ENCODE results near the gene EFCAB8. TPM values are rescaled to one million over a fixed set of nuclear protein-coding genes. Genes with fewer than 3 reads are reported as not detected.

Gene EFCAB8
- total RNA-seq, 1 experiment from 2014 or later: 1.8 TPM

DNA sequence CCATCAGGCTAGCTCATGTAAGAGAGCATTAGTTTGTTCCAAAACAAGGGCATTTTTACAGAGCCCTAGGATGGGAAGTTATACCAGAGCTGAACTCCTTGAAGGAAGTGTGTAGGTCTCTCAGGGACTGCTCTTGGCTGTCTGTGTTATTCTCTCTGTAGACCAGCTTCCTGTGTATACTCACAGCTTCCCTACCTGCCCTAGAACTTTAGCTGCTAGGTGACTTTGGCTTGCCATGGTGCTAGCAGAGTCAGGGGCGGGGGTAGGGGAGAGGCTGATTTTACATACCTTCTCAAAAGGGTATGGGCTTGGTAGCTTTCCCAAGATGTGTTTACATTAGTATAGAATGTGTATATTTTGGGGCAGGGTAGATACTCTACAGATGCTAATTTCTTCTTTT is 21.6 kb upstream of the EFCAB8 start:
- H3K27me3 ChIP-seq (replicated peaks; ENCODE audit: control insufficient read depth, insufficient read depth, low read length): no peaks in the 10 kb centered on the region
- H3K36me3 Mint-ChIP-seq (ENCODE audit: insufficient read depth, unreplicated experiment): peaks cover 100% of the 10 kb centered on the region
- POLR2A ChIA-PET: no interaction called here
- DNase-seq: peak in 1 of 2 experiments; percentile 26
- BruUV-seq (replicated peaks): no TSS peak
- H3K27me3 Mint-ChIP-seq (ENCODE audit: insufficient read depth, unreplicated experiment): no peaks in the 10 kb centered on the region
- TF ChIP-seq, protein P1, sequence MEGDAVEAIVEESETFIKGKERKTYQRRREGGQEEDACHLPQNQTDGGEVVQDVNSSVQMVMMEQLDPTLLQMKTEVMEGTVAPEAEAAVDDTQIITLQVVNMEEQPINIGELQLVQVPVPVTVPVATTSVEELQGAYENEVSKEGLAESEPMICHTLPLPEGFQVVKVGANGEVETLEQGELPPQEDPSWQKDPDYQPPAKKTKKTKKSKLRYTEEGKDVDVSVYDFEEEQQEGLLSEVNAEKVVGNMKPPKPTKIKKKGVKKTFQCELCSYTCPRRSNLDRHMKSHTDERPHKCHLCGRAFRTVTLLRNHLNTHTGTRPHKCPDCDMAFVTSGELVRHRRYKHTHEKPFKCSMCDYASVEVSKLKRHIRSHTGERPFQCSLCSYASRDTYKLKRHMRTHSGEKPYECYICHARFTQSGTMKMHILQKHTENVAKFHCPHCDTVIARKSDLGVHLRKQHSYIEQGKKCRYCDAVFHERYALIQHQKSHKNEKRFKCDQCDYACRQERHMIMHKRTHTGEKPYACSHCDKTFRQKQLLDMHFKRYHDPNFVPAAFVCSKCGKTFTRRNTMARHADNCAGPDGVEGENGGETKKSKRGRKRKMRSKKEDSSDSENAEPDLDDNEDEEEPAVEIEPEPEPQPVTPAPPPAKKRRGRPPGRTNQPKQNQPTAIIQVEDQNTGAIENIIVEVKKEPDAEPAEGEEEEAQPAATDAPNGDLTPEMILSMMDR (IDR thresholded peaks at IDR 0.05; ENCODE audit: insufficient read depth in 1 of 2, low read depth in 1 of 2, low read length in 1 of 2, severe bottlenecking in 1 of 2, unreplicated experiment in 1 of 2): no peak
- CTCF ChIA-PET: no interaction called here
- peaks cover 3% of the 10 kb centered on the region for H3K4me1 Mint-ChIP-seq (ENCODE audit: low read depth, unreplicated experiment)
- no peaks in the 10 kb centered on the region for H3K9me3 ChIP-seq
- peaks cover 5% of the 10 kb centered on the region for H3K36me3 ChIP-seq (ENCODE audit: control insufficient read depth, insufficient read depth, low read length)
- no peak overlapping the region for H3K4me3 ChIP-seq (ENCODE audit: low read depth, low read length)
- intact Hi-C loops (cut with micrococcal nuclease; ENCODE audit: unreplicated experiment): no loop called here
- H3K4me1 ChIP-seq: peaks cover 1% of the 10 kb centered on the region; the same call in 1 of the 2 replicates
- H3K4me3 Mint-ChIP-seq (ENCODE audit: unreplicated experiment): no peak overlapping the region
- H3K27ac Mint-ChIP-seq (ENCODE audit: unreplicated experiment): no peak overlapping the region
- H3K9me3 Mint-ChIP-seq (ENCODE audit: unreplicated experiment): no peaks in the 10 kb centered on the region

DNA sequence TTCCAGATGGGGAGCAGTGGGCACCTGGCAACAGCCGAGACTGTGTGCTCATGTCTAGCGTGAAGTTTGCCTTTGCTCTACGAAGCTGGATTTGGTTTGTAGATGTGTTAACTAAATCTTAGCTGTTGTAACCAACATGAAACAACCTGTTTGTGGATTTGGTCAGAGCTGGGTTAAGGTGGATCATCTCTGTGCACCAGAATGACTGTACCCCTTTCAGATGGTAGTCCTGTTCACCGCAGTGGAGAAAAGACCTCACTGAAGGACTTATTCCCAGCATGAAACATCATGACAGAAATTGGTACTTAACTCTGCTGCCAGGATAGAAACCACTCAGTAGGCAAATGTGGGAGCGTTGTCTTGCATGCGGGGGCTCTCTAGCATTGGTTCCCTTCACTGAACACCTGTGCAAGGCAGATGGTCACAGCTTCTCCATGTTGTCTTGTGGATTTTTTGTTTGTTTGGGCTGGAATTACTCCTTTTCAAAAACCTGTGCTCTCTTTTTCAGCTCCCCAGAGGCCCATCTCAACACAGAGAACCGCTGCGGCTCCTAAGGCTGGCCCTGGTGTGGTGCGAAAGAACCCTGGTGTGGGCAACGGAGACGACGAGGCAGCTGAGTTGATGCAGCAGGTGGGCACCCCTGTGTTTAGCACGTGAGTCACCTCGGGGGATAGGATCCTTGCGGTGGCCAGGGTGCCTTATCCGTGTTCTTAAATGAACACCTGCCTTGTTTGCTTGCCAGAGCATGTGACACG is 19.3 kb upstream of the EFCAB8 start:
- Mint-ChIP-seq H3K4me1 (ENCODE audit: low read depth, unreplicated experiment) (no peaks in the 10 kb centered on the region), H3K9me3 (ENCODE audit: unreplicated experiment) (no peaks in the 10 kb centered on the region), H3K36me3 (ENCODE audit: insufficient read depth, unreplicated experiment) (peaks cover 100% of the 10 kb centered on the region), H3K27me3 (ENCODE audit: insufficient read depth, unreplicated experiment) (no peaks in the 10 kb centered on the region), H3K4me3 (ENCODE audit: unreplicated experiment) (no peak overlapping the region), H3K27ac (ENCODE audit: unreplicated experiment) (no peak overlapping the region)
- H3K36me3 ChIP-seq (ENCODE audit: control insufficient read depth, insufficient read depth, low read length): peaks cover 5% of the 10 kb centered on the region
- H3K27me3 ChIP-seq (replicated peaks; ENCODE audit: control insufficient read depth, insufficient read depth, low read length): no peaks in the 10 kb centered on the region
- peak in 1 of 2 experiments; percentile 8 for DNase-seq
- no peak overlapping the region for H3K4me3 ChIP-seq (ENCODE audit: low read depth, low read length)
- no peaks in the 10 kb centered on the region for H3K9me3 ChIP-seq
- no TSS peak for BruUV-seq (replicated peaks)
- H3K4me1 ChIP-seq: no peaks in the 10 kb centered on the region
- CTCF ChIA-PET: no interaction called here
- POLR2A ChIA-PET: no interaction called here
- intact Hi-C loops (cut with micrococcal nuclease; ENCODE audit: unreplicated experiment): no loop called here
- TF ChIP-seq, protein P1 (IDR thresholded peaks at IDR 0.05; ENCODE audit: insufficient read depth in 1 of 2, low read depth in 1 of 2, low read length in 1 of 2, severe bottlenecking in 1 of 2, unreplicated experiment in 1 of 2): no peak

DNA sequence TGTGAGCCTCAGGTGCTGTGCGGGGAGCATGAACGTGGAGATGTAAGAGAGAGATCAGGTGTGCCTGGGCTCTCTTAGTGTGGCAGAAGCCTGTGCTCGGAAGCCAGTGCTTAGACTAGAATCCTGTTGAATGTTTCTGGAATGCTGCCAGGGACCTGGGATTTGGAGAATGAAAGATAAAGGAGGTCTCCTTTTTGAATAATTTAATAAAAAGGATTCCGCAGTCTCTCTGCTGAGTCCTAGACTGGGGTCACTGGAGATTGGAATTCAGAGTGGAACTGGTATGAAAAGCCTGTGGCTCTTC is 18.8 kb upstream of the EFCAB8 start:
- TF ChIP-seq, protein P1 (IDR thresholded peaks at IDR 0.05; ENCODE audit: insufficient read depth in 1 of 2, low read depth in 1 of 2, low read length in 1 of 2, severe bottlenecking in 1 of 2, unreplicated experiment in 1 of 2): no peak
- H3K4me1 ChIP-seq: no peaks in the 10 kb centered on the region
- BruUV-seq (replicated peaks): no TSS peak
- no peaks in the 10 kb centered on the region for H3K27me3 Mint-ChIP-seq (ENCODE audit: insufficient read depth, unreplicated experiment)
- no peaks in the 10 kb centered on the region for H3K9me3 Mint-ChIP-seq (ENCODE audit: unreplicated experiment)
- no peak overlapping the region for H3K4me3 ChIP-seq (ENCODE audit: low read depth, low read length)
- intact Hi-C loops (cut with micrococcal nuclease; ENCODE audit: unreplicated experiment): no loop called here
- peak in 1 of 2 experiments; percentile 31 for DNase-seq
- no peak overlapping the region for H3K4me3 Mint-ChIP-seq (ENCODE audit: unreplicated experiment)
- H3K27me3 ChIP-seq (replicated peaks; ENCODE audit: control insufficient read depth, insufficient read depth, low read length): no peaks in the 10 kb centered on the region
- H3K9me3 ChIP-seq: no peaks in the 10 kb centered on the region
- ChIA-PET POLR2A (no interaction called here), CTCF (no interaction called here)
- H3K36me3 ChIP-seq (ENCODE audit: control insufficient read depth, insufficient read depth, low read length): peaks cover 5% of the 10 kb centered on the region
- H3K27ac Mint-ChIP-seq (ENCODE audit: unreplicated experiment): no peak overlapping the region
- peaks cover 100% of the 10 kb centered on the region for H3K36me3 Mint-ChIP-seq (ENCODE audit: insufficient read depth, unreplicated experiment)
- H3K4me1 Mint-ChIP-seq (ENCODE audit: low read depth, unreplicated experiment): no peaks in the 10 kb centered on the region

Measured in Caco-2 (cell line).